LNCaP clone FGC (cell line): ENCODE results near the gene DEK.
A peak's percentile ranks its signal among the peaks of the same experiment; 100 is the strongest.
"Not testable (repeated sequence)": the region's sequence is repeated elsewhere in the genome, so short reads cannot be mapped to it uniquely, and the experiment has no call there.

Experiments used
- DNase-seq: peaks from one replicate; pipeline ENCODE4 v3.0.0-alpha.2; 2011; ENCODE audit warnings: low read depth
- H3K4me3 ChIP-seq: 2 replicates; pipeline ENCODE4 v1.5.1; 2011; ENCODE audit warnings: mild to moderate bottlenecking, low read depth, low read length, control low read depth
- CTCF ChIP-seq: IDR thresholded peaks from 2 replicates; pipeline ENCODE4 v1.5.1; 2012; ENCODE audit warnings: mild to moderate bottlenecking; ENCODE audit not compliant: control insufficient read depth, insufficient read depth; ENCODE audit errors: extremely low read depth

The DEK gene

GRCh38 chr6:18185624-18186023 lies 78.7 kb downstream of the DEK start:
- no peak overlapping the region for H3K4me3 ChIP-seq
- no peak for DNase-seq
- no peak for TF ChIP-seq CTCF

GRCh38 chr6:18183766-18184165 lies 80.6 kb downstream of the DEK start:
- no peak overlapping the region for H3K4me3 ChIP-seq
- TF ChIP-seq CTCF, result no peak
- peak; percentile 26 for DNase-seq

- no peak for DNase-seq
- H3K4me3 ChIP-seq, result no peak overlapping the region
- TF ChIP-seq CTCF, result no peak
Observed at GRCh38 chr6:18182568-18182967, 81.8 kb downstream of the DEK start.

GRCh38 chr6:18179770-18180356 lies 84.5 kb downstream of the DEK start:
- no peak for DNase-seq
- TF ChIP-seq CTCF, result no peak
- H3K4me3 ChIP-seq, result no peak overlapping the region

- TF ChIP-seq CTCF, result no peak
- no peak for DNase-seq
- H3K4me3 ChIP-seq, result no peak overlapping the region
Observed at GRCh38 chr6:18178960-18179615, 85.2 kb downstream of the DEK start.

- no peak overlapping the region for H3K4me3 ChIP-seq
- DNase-seq, result no peak
- no peak for TF ChIP-seq CTCF
Observed at GRCh38 chr6:18177286-18177965, 86.9 kb downstream of the DEK start.

GRCh38 chr6:18176198-18176597 lies 88.1 kb downstream of the DEK start:
- not testable (repeated sequence) for DNase-seq, H3K4me3 ChIP-seq
